GM12873 (cell line): ENCODE measurements around the gene OPTC.

Experiments
- TF ChIP-seq, protein P1 (sequence below): IDR thresholded peaks from 2 replicates; pipeline ENCODE4 v1.5.1; 2012; ENCODE audit warnings: low read depth, mild to moderate bottlenecking, moderate library complexity, low read length, control low read depth; ENCODE audit not compliant: insufficient read depth; ENCODE audit errors: missing control alignments

OPTC gene

DNA sequence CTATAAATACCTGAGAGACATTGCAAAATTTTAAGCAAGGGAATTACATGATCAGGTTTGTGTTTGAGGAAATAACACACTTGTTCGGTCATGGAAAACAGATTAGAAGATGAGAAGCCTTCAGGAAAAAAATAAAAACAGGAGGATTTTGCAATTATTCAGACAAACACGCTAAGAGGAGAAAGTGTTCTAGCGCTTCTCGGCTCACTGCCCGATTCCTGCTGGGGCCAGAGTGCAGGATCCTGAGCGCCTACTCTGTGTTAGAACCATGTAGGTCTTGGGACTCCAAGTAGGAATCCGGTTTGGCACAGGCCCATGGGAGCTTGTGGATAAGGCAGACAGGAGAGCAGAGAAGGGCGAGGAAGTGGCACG is 26.4 kb upstream of the OPTC start:
- TF ChIP-seq, protein P1, sequence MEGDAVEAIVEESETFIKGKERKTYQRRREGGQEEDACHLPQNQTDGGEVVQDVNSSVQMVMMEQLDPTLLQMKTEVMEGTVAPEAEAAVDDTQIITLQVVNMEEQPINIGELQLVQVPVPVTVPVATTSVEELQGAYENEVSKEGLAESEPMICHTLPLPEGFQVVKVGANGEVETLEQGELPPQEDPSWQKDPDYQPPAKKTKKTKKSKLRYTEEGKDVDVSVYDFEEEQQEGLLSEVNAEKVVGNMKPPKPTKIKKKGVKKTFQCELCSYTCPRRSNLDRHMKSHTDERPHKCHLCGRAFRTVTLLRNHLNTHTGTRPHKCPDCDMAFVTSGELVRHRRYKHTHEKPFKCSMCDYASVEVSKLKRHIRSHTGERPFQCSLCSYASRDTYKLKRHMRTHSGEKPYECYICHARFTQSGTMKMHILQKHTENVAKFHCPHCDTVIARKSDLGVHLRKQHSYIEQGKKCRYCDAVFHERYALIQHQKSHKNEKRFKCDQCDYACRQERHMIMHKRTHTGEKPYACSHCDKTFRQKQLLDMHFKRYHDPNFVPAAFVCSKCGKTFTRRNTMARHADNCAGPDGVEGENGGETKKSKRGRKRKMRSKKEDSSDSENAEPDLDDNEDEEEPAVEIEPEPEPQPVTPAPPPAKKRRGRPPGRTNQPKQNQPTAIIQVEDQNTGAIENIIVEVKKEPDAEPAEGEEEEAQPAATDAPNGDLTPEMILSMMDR: no peak

DNA sequence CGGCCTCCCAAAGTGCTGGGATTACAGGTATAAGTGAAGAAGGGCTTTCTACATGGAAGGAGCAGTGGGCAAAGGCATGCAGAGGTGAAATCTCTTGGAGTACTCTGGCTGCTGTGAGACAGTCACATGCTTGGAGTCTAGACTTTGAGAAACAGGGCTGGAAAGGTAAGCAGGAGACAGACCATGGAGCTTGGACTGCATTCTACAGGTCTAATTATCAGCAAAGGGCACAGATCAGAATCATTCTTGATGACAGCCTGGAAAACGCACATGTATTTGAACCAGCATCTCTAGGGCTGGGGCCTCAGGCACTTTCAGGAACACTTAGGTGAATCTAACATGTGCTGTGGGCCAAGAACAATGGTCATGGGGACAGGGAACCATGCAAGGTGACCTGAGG is 25.6 kb upstream of the OPTC start:
- TF ChIP-seq, protein P1: no peak

DNA sequence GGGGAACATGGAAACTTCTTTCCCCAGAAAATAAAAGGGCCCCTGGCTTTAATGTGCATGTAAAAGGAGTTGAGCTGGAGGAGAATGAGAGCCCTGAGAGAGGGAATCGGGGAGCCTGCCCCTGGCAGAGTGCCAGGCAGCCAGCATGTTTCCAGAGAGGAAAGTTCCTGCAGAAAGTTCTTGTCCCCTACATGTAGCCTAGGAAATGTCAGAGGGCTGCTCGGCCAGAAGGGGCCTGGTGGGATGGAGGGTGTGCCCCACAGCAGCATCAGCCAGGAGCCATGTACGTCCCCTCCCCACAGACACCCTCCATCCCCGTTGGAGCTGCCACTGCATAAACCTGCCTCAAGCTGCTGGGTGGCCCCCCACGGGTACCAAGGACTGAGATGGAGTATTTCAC is 23.7 kb upstream of the OPTC start:
- TF ChIP-seq, protein P1: no peak

DNA sequence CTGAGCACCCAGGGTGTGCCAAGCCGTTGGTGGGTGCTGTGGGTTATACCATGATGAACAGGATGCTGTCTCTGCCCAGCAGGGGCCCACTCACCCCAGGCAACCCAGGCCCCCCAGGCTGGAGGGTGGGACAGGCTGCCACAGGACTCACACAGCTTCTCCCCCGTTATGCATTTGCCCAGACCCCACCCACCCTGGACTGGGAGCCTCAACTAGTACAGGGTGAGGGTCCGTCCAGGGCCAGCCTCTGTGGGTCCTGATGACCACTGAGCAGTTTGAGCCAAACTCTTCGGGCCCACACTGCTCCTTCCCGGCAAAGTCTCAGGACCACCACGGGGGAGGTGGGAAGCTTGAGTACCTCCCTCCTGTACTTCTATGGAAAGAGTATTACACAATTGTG is 22.1 kb upstream of the OPTC start:
- TF ChIP-seq, protein P1: no peak

DNA sequence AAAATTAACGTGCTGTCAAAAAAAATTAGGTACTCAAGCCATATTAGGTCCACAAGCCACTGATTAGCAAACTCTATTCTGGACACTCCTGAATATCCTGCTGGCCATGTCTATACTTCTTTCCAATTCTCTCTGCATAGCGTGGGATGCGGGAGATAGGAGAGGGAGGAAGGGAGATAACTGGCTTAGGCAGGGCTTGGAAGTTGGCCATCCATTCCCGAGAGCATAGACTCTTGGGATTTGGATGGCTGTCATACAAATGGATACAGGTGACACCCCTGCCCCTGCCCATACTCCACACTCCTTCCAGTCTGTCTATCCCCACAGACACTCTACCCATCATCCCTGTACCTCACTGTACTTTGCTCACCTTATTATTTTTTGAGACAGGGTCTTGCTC is 20.7 kb upstream of the OPTC start:
- TF ChIP-seq, protein P1: no peak

DNA sequence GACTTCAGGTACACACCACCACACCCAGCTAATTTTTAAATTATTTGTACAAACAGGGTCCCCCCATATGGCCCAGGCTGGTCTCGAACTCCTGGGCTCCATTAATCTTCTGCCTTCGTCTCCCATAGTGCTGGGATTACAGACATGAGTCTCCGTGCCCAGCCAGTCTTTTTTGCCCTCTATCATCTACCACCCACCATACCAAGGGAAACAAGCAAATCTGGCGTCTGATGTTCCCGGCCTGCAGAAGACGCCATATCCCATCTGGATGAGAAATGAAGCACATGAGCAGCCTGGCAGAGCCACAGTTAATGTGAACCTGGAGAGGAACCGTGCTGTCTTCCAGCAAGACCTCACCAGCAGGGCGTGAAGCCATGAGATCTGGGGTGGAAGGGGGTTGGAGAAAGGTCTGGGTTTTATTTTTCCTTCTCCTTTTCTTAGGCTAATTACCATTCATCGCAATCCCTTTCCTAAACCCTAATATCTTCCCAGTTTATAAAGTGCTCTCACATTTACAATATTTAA is 20.1 kb upstream of the OPTC start:
- TF ChIP-seq, protein P1: no peak

DNA sequence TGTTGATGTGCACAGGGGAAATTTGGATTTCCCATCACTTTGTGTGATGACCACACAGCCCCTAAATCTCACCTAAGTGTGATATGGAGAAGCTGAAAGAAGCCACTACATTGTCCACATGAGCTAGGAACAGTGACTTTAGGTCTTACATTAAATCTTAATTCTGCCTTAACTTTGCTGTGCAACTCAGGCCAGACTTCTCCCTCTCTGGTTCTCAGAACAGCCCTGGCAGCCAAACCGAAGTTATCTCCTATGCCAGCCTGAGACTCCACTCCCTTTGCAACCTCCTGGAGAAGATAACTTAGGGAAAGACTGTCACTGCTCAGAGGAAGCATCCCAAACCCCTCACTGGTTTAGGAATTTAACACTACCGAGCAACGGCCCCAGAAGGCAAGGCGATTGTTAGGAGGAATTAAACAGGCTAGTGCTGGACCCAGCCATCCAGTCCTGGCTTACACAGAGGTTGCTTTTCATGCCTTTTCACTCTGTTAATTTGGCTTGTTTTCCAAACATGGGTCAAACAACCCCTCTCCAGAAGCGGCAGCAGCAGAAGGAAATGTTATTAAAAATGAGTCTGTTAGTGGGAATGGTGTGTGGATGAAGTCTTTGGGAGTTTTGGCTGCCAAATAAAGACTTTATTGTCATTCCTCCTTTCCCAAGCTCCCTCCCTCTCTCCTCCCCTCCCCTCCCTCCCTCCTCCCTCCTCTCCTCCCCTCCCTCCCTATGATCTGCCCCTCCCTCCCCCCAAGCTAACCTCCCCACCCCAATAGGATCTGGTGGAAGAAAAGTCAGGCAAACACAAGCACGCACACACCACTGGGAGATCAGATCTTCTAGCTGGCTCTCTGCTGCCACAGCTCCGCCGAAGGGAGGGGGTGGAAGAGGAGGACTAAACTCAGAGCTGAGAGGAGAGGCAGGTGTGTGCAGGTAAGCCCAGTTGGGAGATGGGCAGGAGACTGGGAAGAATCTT is 18.7 kb upstream of the OPTC start, which contains the start of gene PRELP:
Gene PRELP, plus strand, starts transcription at position 795 of the 970 bp plus-strand sequence. CDS start 7,379 bp downstream, outside the sequence.
- TF ChIP-seq, protein P1: no peak
